HepG2 (cell line): Measurements from ENCODE around the gene PCYT2. TPM values are rescaled to one million over a fixed set of nuclear protein-coding genes. Genes with fewer than 3 reads are reported as not detected.

Experiments
- AKNA ChIP-seq: sonication (generic); formaldehyde crosslinking; IDR thresholded peaks from 2 replicates; pipeline ENCODE4 v1.4.0; 2020; ENCODE audit warnings: missing genetic modification reagents, borderline replicate concordance
- BATF2 ChIP-seq: sonication (generic); formaldehyde crosslinking; IDR thresholded peaks from 2 replicates; pipeline ENCODE4 v1.8.0; 2022; ENCODE audit warnings: mild to moderate bottlenecking, missing genetic modification reagents, moderate library complexity
- LCORL ChIP-seq, 2 experiments: fragments of 450-650 bp in 1 of 2; sonication (generic) in 1 of 2; formaldehyde crosslinking in 1 of 2; IDR thresholded peaks; 2 replicates each; pipeline versions ENCODE4 v1.5.0 to v1.6.1; 2017 to 2020; ENCODE audit warnings: antibody characterized with exemption in 1 of 2, missing genetic modification reagents in 1 of 2
- MAZ ChIP-seq, 2 experiments: sonication (generic) in 1 of 2; formaldehyde crosslinking in 1 of 2; IDR thresholded peaks; 2 replicates each; pipeline versions ENCODE4 v1.5.0 to v1.6.1; 2012 to 2020; ENCODE audit warnings: low read depth in 2 of 2, mild to moderate bottlenecking in 2 of 2, borderline replicate concordance in 1 of 2, improper control_type of control experiment in 1 of 2, low read length in 1 of 2, missing genetic modification reagents in 1 of 2, moderate library complexity in 1 of 2
- MBD4 ChIP-seq: IDR thresholded peaks from 2 replicates; pipeline ENCODE4 v1.6.1; 2012; ENCODE audit warnings: low read length, inconsistent platforms, borderline replicate concordance
- TBP ChIP-seq: sonication (generic); formaldehyde crosslinking; IDR thresholded peaks from 2 replicates; pipeline ENCODE4 v1.5.0; 2020; ENCODE audit warnings: missing genetic modification reagents
- TFDP2 ChIP-seq: sonication (generic); formaldehyde crosslinking; IDR thresholded peaks from 2 replicates; pipeline ENCODE4 v1.4.0; 2020; ENCODE audit warnings: missing genetic modification reagents
- ZNF263 ChIP-seq: sonication (generic); formaldehyde crosslinking; IDR thresholded peaks from 2 replicates; pipeline ENCODE4 v1.4.0; 2020; ENCODE audit warnings: missing genetic modification reagents
- ZNF276 ChIP-seq: sonication (generic); formaldehyde crosslinking; IDR thresholded peaks from 2 replicates; pipeline ENCODE4 v1.4.0; 2020; ENCODE audit warnings: mild to moderate bottlenecking, low read depth, missing genetic modification reagents
- ZNF512B ChIP-seq: sonication (generic); formaldehyde crosslinking; IDR thresholded peaks from 2 replicates; pipeline ENCODE4 v1.5.1; 2020; ENCODE audit warnings: missing genetic modification reagents, mild to moderate bottlenecking, borderline replicate concordance
- ZNF788 ChIP-seq: sonication (generic); formaldehyde crosslinking; IDR thresholded peaks from 2 replicates; pipeline ENCODE4 v1.5.0; 2020; ENCODE audit warnings: mild to moderate bottlenecking, missing genetic modification reagents, borderline replicate concordance
- ZSCAN5A ChIP-seq: sonication (generic); formaldehyde crosslinking; IDR thresholded peaks from 2 replicates; pipeline ENCODE4 v1.8.0; 2022; ENCODE audit warnings: mild to moderate bottlenecking, missing genetic modification reagents, borderline replicate concordance
- polyA plus RNA-seq, 8 experiments: library from polyadenylated mRNA; depleted of rRNA in 3 of 8; stranded (reverse) in 7 of 8; unstranded in 1 of 8; fragments of >200 nt; fragmentation: Illumina TruSeq in 4 of 8; extraction: Trizol in 4 of 8; gene quantifications; 2 replicates each; pipeline versions ENCODE4 v1.2.1 to v1.2.3, GENCODE V29; 2011 to 2016; ENCODE audit warnings: low read depth in 4 of 8, missing spikeins in 1 of 8, mixed read lengths in 1 of 8; ENCODE audit not compliant: insufficient read depth in 1 of 8
- total RNA-seq, 5 experiments: library from RNA; depleted of rRNA; stranded (reverse); fragments of >200 nt; fragmentation: Illumina TruSeq; extraction: Trizol; gene quantifications; 2 replicates each; pipeline ENCODE4 v1.2.3, GENCODE V29; 2016; ENCODE audit warnings: low read depth in 1 of 5

Gene PCYT2
- total and polyA plus RNA-seq, 2 of the 13 experiments (the other 11 are each of a cell fraction or from before 2014, with no cell fraction given): 147 to 297 TPM

GRCh38 chr17:81909966-81910839, 996 bp downstream of the PCYT2 start (continued):
- no peak for TF ChIP-seq AKNA (CRISPR knock-in tag)
- TF ChIP-seq ZNF788 (CRISPR knock-in tag): peak; percentile 83; the same call in 1 of the 2 replicates
- TF ChIP-seq ZNF512B (CRISPR knock-in tag): 0 out of 2 replicates have a peak, but pooled peaks have one; percentile 3
- peak; percentile 62 for TF ChIP-seq TFDP2
- TF ChIP-seq LCORL (IDR thresholded peaks at IDR 0.05): no peak; the same call in 1 of the 2 replicates
- peak; percentile 96 for TF ChIP-seq LCORL (CRISPR knock-in tag; IDR thresholded peaks at IDR 0.05)
- no peak for TF ChIP-seq MBD4
- peak; percentile 84 for TF ChIP-seq MAZ (IDR thresholded peaks at IDR 0.05; ENCODE audit: borderline replicate concordance, low read depth, low read length)
- peak; percentile 85 for TF ChIP-seq MAZ (CRISPR knock-in tag; IDR thresholded peaks at IDR 0.05; ENCODE audit: low read depth)
- no peak for TF ChIP-seq TBP (CRISPR knock-in tag)
- TF ChIP-seq ZNF263 (CRISPR knock-in tag): peak; percentile 100
- TF ChIP-seq ZSCAN5A: peak; percentile 28; the same call in 1 of the 2 replicates
- peak; percentile 78; the same call in 1 of the 2 replicates for TF ChIP-seq BATF2 (CRISPR knock-in tag)
- 0 out of 2 replicates have a peak, but pooled peaks have one; percentile 54 for TF ChIP-seq ZNF276 (CRISPR knock-in tag)
